GM21367 (cell line): ENCODE measurements around the gene DPP3.
"Not testable (repeated sequence)": the region's sequence is repeated elsewhere in the genome, so short reads cannot be mapped to it uniquely, and the experiment has no call there.

Source experiments
- ATAC-seq: cut with Tn5 transposase; IDR thresholded peaks from one replicate; pipeline ENCODE4 v1.9.1; 2021; ENCODE audit not compliant: unreplicated experiment

DPP3 gene

GRCh38 chr11:66529069-66529468 lies 48.8 kb downstream of the DPP3 start:
- ATAC-seq: no peak

- ATAC-seq: no peak
Observed at GRCh38 chr11:66529655-66530054, 49.4 kb downstream of the DPP3 start.

DNA sequence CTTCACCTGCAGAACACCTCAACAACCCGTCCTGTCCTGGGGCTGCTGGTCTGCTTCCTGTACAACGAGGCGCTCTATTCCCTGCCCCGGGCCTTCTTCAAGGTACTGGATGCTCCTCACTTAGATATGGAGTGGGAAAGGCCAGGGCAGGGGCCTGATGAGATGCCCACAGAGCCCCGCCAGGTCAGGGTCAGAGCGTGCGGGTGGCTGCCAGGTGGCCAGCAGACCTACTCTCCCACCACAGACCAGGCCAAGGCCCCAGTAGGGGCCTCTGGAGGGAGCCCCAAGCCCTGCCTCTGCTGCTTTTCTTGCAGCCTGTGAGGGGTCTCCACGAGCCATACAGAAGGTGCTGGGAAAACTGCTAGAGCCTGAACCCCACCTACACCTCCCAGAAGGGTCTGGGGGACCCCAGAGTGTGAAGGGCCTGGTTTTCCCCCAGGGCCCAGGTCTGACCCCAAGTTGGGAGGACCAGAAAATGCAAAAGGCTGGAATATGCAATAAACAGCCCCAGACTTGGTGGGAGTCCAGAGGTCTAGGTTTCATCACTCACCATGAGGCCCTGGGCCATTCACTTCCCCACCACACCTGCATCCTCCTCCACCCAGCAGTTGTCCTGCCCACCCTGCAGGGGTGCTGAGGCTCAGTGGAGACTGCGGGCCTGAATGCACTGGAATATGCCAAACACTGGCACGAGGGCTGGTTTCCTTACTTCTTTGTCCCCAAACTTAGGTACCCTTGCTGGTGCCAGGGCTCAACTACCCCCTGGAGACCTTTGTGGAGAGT lies 50.9 kb downstream of the DPP3 start:
- no peak for ATAC-seq

DNA sequence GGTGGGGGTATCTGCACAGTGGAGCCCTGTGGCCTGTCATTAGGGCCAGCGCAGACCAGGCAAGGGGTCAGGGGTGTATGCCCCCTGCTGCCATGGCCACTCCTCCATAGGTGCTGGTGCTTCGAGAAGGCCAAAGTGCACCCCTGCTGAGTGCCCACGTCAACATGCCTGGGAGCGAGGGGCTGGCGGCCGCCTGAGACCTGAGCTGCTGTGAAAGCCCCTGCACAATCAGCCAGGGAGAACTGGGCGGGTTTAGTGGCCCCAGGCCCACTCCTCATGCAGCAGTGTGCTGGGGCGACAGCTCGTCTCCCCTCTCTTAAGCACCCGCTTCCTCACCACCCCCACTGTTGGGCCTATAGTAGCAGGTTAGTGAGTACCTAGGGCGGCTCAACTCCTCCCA lies 51.6 kb downstream of the DPP3 start:
- ATAC-seq: no peak

DNA sequence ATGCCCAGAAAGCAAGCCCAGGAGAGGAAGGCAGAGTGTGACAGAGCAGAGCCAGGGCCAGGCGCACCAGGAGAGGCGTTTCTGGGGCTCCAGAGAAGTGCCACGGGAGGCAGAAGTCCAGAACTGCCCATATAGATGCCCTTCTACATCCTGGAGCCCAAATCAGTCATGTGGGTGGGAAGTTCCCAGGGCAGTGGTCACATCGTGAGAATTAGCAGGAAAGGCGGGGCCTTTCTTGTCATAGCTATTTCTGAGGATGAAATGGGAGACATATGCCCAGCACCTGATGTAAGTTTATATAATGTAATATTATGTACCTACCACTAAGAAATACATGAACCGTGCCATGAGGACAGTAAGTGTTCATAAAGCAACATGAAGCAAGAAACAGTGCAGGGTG lies 52.5 kb downstream of the DPP3 start:
- no peak for ATAC-seq

DNA sequence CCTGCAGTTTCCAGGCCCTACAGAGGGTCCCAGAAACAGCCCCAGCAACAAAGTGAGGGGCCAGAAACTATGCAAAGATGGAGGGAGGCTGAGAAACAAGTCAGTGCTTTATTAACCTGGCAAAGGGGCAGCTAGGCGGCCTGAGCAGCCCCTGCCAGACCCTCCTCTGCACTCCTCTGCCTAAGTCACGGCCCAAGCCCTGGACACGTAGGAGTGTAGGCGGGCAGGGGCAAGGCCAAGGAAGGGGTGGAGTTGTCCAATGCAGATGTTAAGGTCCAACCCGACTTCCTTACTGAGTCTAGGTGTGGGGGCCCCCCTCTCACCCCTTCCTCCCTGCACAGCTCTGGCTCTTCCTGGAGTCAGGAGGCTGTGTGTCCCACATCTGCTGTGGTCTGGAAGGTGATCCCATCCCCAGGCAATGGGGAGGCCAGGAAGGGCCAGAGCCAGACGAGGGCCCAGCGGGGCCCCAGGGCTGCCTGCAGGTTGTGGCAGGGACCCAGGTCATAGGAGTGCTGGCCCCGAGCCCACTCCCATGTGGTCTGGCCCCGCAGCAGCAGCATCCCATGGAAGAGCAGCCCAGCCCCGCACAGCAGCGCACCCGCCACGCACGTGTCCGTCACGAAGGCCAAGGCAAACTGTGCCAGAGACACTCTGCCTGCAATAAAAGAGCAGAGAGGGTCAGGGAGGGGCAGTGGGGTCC lies 59.1 kb downstream of the DPP3 start:
- ATAC-seq: no peak

DNA sequence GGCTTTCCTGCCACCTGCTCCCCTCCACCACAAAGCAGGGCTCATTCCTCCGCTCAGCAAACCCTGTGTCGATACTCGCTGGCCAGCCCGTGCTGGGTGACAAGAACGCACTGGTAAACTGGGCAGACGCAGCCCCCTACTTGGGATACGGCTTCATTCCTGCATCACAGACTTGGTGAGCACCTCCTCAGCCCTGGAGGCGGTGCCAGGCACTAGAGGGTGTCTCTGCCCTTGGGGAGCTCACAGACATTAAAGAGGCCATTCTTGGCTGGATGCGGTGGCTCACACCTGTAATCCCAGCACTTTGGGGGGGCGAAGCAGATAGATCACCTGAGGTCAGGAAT lies 59.6 kb downstream of the DPP3 start:
- no peak for ATAC-seq

GRCh38 chr11:66540598-66540997 lies 60.4 kb downstream of the DPP3 start:
- ATAC-seq: not testable (repeated sequence)

DNA sequence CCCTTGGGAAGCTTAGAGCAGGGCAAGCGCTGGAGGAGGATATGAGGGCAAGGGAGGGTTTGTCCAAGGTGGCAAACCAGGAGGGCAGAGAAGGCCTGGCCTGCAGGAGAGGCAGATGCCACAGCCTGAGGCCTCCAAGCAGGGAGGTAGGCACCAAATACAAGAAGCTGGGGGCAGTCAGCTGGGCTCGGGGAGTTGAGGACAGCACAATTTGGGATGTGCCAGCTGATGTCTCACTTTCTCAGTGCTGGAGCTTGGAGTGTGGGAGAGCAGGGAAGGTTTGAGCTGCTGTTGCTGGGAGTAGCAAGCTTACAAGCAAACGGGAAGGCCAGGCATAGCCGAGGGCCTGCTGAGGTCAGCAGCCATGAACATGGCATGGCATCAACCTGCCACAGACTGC lies 61.7 kb downstream of the DPP3 start:
- no peak for ATAC-seq

- ATAC-seq: no peak
Observed at GRCh38 chr11:66542362-66542761, 62.1 kb downstream of the DPP3 start.

- no peak for ATAC-seq
Observed at GRCh38 chr11:66543263-66544107, 63.3 kb downstream of the DPP3 start.

- not testable (repeated sequence) for ATAC-seq
Observed at GRCh38 chr11:66544952-66545351, 64.7 kb downstream of the DPP3 start.

DNA sequence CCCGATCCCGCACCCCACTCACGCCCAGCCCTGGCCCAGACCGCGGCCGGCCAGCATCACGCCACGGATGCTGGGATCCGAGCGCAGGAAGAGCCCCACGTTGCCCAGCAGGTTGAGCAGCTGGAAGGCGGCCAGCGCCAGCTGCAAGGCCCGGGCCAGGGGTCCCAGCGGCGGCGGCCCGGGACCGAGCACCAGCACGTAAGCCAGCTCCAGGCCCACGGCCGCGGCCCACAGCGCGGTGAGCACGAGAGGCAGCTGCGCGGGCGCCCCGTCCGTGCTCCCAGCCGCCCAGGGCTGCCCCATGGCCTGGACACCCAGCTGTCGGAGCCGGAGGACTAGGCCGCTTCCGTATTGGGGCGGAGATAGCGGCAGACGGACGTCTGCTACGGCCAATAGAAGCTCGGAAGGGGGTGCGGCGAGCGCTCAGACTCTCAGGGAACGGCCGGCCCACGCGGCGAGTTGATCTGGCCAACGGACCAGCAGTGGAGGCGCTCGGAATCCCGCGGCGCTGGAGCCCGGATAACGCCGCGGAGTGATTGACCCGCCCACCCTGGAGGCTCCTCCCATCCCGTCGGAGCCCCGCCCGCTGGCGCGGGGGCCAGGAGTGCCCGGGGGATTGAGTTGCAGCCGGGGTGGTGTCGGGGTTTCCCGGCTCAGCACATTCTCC lies 65.6 kb downstream of the DPP3 start, which contains the start of gene ZDHHC24:
ZDHHC24 (minus strand) TSS at position 348 of the 667 bp plus-strand sequence; CDS start at position 303, 45 bp downstream.
- ATAC-seq: no peak

GRCh38 chr11:66546368-66546965 lies 66.2 kb downstream of the DPP3 start, which contains the start of gene ACTN3:
Gene ACTN3 (plus strand): TSS chr11:66546903. CDS start chr11:66546938, 35 bp downstream.
- no peak for ATAC-seq

DNA sequence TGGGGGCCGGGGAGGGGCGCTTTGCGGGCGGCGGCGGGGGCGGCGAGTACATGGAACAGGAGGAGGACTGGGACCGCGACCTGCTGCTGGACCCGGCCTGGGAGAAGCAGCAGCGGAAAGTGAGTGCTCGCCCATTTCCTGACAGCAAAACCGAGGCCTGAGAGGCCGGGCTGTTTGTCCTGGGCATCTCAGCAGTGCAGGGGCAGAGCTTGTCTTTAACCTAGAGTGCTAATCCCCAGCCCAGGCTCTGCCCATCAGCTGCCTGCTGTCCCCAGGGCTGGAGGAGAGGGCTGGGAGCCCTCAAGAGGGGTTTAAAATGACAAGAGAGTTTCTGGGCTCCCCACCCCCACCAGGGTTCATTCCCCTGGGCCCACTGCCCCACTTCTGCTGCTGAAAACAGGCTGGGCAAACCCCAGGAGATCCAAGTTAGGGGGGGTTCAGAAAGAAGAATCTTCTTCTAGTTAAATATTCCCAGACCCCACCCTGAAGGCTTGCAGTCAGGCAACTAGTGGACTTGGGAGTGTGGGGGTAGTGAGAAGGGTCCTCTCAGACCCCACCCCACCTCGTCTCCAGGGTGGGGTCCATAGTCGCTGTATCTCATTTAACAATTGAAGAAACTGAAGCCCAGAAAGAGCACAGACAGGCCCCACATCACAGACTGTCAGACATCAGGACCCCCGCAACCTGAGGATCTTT lies 66.9 kb downstream of the DPP3 start:
- ATAC-seq: no peak

DNA sequence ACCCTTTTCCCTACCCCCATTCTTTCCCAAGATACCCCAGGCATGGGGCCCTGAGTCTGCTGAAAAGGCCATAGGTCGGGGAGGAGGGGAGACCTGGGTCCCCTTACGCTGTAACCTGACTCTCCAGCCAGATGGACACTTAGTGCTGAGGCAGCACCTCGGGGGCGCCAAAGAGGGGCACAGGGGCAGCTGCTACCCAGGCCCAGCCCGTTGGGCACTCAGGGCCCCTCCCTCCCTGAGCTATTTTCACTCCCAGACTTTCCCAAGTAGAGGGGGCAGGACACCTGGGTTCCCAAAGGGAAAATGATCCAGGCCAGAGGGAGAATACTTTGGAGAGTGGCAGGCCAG lies 67.4 kb downstream of the DPP3 start:
- ATAC-seq: no peak

- no peak for ATAC-seq
Observed at GRCh38 chr11:66548041-66548440, 67.8 kb downstream of the DPP3 start.

DNA sequence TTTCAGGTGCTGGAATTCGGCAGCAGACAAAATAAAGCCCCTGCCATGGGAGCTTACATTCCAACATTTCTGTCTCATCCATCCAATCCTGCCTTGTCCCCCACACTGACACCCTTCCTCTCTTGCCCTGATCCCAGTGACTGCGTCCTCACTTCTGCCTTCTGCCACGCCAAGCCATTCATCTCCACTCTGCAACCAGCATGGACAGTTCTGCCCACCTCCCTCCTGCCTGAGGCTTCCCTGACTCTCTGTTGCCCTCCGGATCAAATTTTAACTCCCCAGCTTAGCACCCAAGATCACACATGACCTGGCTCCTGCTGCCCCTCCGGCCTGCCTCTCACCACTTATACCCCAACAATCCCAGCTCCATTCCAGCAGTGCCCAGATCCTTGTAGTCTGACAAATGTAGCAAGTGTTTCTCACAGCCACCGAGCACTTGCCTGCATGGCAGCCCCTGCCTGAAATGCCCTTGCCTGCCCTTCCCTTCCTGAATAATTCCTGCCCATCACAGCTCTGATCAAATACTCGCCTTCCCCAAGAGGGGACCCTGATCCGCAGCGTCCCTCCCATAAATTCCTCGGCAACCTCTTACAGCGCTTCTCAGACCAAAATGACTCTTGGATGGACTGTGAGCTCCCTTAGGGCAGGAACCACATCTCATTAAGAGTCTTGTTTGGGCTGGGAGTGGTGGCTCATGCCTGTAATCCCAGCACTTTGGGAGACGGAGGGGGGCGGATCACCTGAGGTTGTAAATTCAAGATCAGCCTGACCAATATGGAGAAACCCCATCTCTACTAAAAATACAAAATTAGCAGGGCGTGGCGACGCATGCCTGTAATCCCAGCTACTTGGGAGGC lies 68.8 kb downstream of the DPP3 start:
- no peak for ATAC-seq

GRCh38 chr11:66549696-66550095 lies 69.5 kb downstream of the DPP3 start:
- no peak for ATAC-seq
